Effector CD4-positive, alpha-beta T cell (primary cell): ENCODE measurements around the gene SERTAD2.

Source experiments
- DNase-seq: peaks from one replicate; pipeline ENCODE4 v3.0.0-alpha.2; 2020

SERTAD2 gene

DNA sequence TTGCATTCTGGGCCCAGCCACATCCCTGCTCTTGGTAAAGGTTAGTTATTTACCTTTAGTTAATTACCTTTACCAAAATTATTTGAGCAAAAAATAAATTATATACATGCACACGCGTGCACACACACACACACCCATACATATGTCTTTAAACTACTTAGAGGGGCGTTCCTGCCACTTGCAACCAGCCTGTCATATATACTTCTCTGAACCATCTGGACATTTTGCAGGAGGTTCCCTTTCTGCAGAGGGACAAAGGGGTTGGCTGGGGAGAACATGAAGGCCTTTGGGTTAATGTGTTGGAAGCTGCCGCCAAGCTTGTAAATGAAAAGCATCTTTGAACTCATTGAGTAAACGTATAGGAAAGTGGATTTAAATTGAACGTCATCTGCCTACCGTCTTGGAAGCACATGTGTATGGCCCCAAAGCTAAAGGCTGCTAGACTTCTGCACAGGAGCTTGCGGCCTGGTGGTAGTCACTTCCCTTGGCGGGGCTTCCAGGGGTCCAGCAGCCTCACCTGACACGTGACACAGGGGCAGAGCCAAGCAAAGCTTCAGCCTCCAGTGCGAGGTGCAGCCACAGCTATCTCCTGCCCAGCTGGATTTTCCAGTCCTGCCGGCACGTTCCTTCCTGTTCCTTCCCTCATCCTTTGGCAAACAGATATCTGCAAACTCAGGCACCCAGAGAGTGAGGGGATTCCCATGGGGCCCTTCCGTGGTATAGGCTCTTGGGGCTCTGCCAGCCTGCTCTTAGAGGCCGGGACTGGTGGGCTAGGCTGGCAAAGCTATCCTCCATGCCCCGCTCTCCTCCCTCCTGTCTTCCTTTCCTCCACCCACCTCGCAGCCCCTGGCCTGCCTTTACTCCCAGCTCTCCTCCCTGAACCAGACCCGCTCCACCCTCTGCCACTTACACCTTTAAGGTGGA is 46.1 kb downstream of the SERTAD2 start:
- DNase-seq = no peak

DNA sequence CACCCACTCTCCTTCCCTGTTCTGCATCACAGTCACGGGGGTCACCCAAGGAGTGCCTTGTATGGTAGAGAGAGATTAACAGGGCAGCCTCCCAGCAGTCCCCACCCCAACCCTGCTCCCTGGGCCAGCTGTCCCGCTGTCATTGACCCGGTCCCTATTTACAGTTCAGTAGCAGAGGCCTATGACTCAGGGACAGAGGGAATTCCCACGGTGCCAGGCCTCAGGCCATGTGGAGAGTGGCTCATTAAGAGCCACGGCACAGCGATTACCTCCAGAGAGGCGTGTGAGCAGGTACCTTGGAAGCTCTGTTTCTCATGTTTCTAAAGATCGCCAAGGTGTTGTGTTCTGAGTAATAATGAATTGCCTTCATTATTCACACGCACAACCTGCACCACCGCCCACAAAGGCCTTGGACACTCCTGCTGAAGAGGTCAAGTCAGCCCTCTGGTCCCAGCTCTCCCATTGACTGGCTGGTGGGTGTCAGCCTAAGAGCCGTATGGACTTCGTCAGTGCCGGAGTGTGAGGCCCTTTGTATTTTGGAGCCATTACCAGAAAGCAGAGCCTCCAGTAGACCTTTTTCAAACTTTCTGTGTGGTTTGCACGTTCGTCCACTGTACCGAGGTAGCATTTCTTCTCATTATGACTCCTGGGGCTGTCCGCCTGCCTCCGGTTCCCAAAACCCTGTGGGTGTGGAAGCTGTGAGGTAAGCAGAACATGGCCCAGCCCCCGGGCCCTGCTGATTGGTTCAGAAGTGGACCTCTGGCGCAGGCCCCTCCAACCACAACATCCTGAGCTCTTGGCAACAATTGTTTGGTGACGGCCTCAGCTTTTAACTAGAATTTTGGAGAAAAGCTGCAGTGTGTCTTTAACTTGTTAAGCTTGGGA is 47.0 kb downstream of the SERTAD2 start:
- DNase-seq = peak; percentile 83

DNA sequence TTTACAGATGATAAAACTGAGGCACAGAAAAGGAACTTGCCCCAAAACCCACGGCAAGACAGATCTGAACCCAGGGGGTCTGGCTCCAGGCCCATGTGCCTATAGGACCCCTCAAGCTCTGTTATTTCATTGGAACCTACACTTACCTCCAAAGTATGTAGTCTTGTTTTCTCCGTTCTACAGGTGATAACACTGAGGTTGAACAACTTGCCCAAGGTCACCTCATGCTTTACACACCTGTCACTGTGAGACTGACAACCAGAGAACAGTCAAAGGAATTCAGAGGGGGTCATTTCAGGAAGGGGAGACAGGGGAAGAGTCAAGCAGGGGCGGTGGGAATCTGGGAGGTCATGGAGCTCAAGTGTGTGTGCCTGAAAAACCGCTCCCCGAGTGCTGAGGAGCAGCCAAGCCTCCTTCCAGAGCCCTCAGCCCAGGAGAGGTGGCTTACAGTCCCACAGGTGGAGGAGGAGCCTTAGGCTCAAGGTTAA is 47.7 kb downstream of the SERTAD2 start:
- no peak for DNase-seq

DNA sequence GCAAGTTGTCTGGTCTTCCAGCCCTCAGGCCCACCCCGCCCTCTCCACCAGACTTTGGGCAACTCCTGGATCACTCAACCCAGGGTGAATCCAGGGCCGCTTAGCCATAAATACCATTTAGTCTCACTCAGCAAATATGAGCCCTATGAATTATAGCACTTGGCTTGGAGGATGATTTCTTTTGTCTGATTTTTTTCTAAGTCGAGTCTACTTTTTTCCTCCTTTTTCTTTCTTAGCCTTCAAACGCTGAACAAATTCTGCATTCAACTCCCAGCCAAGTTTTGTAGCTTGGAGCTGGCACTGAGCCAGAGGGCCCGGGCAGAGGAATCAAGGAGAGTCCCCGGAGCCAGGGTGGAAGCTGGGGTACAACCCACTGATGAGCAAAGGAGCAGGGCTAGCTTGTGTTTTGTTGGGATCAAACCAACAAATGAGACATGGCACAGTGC is 48.7 kb downstream of the SERTAD2 start:
- no peak for DNase-seq

DNA sequence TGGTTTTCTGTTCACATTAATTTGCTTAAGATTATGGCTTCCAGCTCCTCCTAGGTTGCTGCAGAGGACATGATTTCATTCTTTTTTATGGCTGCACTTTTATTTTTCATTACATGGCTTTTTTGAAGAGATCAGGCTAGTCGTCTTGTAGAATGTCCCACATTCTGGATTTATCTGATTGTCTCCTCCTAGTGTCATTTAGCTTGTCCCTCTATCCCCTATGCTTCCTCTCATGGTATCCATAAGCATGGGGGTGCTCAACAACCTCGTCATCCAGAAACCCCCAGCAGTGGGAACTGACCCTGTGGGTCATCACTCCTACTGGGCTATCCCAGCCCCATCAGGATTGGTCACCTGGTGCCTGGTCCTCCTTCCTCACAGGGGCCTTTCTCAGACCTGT is 49.6 kb downstream of the SERTAD2 start:
- no peak for DNase-seq

DNA sequence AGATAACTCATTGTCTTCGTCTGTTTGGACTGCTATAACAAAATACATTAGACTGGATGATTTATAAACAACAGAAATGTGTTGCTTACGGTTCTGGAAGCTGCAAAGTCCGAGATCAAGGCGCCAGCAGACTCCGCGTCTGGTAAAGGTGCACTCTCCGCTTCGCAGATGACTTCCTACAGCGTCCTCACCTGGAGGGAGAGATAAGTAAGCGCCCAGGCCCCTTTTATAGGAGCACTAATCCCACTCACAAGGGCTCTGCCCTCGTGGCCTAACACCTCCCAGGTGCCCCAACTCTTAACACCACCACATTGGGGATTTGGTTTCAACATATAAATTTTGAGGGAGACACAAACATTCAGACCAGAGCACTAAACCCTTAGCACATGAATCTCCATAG is 51.3 kb downstream of the SERTAD2 start:
- DNase-seq = no peak

DNA sequence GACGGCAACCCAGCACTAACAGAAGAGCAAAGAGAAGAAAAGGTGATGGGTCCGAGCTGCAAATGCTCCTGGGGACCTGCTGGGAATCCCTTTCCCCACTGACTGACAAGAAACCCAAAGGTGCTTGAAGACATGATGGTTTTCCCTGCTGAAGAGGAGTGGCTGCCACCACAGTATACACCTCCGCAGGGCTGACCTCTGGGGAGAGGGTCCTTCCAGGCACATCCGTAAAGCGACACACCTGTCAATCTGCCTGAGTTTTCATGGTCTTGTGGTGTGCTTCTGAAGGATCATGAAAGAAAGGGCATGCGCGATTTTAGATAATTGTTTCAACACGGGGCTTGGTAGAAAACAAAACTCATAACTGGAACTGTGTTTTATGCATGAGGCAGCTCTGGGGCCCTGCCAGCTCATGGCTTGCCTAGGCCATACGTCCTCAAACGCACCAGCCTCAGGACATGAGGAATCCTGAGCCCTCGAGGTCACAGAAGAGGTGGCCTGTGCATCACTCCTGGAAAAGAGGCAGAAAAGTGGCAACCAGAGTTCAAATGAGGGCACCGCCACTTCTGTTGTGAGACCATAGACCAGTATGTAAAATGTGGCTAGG is 51.8 kb downstream of the SERTAD2 start:
- no peak for DNase-seq

DNA sequence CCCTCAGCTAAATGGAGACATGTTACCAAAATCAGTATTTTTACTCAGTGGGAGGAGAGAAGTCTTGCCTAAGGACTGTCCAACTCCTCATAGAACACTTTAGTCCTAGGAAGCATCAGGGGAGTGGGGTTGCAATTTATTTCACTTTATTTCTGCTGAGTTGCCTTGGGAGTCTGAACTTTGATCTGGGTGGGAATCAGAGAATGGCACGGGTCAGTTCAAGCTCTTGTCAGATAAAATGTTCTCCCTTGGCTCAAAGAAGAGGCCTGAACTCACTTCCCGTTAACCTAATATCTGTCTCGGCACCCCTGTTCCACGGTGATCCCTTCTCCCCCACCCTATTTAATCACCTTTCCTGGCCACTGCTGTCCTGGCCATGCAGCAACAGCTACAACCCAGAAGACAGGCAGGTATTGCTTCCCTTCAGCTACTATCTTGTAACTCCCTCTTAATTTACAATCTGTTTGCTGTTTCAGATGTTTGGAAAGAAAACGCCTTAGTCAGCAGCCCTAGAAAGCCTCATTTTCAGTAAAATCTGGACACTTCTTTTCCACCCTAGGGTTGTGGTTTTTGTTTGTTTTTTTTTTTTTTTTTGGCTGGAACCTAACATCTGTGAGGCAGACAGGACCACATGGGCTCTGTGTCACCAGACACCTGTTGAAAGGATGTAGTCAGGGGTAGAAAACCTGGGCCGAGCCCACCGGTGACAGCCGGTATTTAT is 52.5 kb downstream of the SERTAD2 start:
- no peak for DNase-seq

DNA sequence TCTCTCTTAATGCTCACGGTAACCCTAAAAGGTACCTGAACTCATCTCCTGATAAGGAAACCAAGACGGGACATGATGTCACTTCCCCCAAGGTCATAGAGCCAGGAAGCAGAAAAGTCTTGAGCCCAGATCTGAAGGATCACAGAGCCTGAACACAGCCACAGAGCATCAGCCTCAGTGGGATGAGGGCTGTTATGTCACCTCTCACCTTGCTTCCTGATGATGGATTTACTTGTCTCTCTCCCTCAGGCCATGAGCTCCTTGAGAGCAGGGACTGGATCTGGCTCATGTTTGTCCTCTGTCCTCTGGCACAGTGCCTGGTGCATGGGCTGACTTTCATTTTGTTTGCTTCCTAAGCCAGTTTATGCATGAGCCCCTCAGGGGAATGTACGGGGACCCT is 54.2 kb downstream of the SERTAD2 start:
- DNase-seq = no peak

DNA sequence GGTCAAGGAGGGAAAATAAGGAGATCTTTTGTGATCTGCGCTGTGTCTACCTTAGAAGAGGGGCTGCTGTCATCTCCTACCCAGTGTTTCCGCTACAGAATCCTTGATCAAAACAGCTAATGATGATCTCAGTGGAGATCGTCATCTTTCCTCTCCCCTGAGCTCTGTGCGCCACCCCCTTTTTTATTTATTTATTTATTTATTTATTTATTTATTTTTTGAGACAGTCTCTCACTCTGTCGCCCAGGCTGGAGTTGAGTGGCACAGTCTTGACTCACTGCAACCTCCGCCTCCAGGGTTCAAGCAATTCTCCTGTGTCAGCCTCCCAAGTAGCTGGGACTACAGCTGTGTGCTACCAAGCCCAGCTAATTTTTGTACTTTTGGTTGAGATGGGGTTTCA is 55.5 kb downstream of the SERTAD2 start:
- no peak for DNase-seq

DNA sequence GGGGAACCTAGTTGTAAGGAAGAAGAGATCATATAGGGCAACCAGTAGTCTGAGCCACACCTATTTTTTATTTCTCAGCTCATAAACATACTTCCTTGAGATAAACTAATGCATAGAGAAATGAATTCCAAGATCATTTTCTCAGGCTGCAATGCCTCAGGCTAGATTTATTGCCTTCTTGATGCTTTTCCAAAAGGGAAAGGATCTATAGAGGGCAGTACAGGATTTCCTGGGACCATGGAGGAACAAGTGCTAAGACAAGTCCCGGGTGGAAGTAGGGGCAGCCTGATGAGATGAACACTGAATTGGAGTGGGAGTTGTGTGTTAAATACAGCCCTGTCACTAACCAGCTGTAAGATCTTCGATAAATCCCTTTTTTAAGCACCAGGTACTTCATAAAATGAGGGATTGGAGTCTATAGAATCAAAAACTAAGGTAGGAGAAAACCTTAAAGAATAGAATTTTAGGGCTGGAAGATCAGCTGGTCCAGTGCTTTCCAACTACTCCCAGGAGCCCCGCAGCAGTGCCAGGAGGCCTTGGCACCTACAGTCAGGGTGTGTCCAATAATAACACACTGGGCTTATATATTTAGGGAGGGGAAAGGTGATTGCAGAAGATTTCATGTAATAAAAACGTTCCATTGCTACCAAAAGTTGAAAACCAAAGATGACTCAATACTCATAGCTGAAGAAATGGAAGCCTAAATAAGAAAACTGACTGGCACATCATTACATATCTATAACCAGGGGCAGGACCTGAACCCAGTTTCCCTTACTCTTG is 58.1 kb downstream of the SERTAD2 start:
- DNase-seq = no peak

DNA sequence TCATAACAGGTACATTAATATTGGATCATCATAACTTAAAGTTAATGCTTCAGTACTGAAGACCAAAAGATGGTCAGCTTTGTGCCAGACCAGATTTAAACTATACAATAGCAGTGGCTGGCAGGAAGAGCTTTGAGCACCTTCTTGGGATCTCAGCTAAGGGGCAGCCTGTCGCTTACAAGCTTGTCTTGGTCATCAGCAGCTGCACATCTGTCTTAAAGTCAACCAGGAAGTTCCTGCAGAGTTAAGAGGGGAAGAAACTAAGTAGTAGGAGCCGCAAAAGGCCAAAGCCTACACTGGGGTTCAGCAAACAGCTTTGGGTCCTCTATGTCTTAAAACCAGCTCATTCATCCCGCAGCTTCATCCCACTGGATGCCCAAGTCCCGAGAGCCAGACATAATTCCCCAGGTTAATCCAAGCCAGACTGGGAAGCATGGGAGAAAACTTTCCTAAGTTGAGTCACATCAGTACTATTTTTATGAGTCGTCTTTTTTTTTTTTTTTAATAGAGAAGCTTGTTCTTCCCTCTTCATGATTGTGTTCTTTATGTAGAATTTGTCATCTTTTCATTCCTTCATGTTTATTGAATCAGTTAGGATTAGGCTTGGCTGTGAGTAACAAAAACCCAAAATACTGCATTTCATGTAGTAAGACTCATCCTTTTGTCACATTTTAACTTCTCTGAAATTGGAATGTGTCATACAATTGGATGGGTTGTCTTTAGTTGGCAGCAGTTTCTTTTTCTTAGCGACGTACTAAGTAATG is 59.3 kb downstream of the SERTAD2 start:
- no peak for DNase-seq

DNA sequence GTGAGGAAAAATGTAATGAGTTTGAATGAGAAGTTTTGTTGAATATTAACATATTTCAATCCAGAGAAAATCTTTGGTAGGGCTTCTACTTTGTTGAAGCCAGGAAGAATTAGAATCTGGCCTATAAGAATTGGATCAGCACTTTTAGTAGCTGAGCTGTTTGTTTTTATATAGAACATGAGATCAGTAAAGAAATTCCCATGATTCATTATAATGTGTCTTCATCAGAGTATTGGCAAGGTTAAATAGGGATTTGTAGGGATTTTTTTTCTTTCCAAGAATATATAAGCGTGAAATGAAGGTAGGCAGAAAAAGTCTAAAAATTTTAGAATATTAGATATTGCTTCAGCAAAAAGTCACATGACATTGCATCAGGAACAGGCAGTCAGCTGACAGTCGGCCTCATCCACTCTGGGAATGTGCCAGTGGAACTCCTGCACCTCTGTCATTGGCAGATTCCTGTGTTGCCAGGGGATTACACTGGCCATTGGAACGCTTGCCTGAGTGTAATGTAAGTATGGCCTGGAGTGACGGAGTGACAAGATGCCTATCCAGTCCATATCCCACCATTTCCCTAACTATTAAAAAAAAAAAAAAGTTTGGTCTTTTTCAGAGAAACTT is 60.6 kb downstream of the SERTAD2 start:
- no peak for DNase-seq

DNA sequence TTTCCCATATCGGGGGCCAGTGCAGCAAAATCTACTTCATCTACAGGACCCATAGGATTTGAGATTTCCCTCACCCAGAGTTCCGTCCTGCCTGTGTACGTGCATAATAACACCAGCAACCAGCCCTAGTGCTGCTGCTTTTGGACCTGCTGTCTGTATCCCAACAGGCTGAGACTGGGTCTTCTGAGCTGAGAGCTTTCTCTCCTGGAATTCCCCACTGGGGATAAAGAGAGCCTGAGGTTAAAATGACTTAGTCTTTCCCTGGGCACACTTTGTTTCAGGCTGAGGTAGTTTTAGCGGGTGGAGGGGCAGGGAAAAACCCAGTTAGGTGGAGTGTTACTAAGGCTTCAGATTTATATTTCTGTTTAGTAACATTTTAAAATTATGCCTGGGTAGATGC is 62.5 kb downstream of the SERTAD2 start:
- DNase-seq = no peak

DNA sequence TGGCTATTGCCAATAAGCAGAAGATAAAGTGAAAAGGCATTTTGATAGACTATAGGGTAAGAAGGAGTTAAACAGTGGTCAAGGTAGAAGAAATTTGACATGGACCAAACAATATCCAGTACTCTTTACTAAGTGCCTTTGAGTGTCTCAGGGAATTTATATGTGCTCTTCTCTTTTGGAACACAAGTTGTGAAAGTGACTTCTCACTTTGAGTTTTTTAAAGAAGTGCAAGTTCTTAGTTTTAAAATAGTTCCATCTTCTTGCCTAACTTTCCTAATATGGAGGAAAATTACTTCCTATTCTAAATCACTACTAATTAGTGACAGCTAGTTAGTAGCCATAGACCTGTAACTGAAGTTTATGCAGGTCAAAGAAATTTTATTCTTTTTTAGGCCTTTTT is 66.2 kb downstream of the SERTAD2 start:
- DNase-seq = no peak

DNA sequence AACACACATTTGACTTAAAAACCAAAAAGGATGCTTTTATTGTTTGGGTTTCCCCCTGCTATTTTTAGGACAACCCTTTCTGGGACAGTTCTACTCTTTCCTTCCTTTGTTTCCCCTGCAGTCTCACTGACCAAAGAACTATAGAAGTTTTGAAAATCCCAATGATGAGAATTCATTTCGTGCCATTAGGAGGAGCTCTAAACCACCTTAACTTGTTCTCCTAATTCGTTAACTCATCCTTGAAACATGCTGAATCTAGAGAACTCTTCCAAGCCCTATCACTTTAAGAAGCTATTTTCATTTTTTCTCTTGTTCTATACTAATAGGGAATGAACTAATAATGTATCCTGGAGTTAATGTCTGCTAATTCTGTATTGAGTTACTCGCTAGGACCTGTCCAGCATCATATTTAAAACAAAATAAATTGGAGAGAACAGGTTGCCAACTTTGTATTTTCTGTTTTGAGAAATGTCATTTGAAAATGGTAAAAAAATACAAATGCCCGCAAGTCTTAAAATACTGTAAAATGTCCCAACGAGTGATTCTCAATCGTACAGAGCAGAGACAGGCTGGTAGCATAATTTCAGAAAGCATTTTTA is 66.7 kb downstream of the SERTAD2 start:
- no peak for DNase-seq

DNA sequence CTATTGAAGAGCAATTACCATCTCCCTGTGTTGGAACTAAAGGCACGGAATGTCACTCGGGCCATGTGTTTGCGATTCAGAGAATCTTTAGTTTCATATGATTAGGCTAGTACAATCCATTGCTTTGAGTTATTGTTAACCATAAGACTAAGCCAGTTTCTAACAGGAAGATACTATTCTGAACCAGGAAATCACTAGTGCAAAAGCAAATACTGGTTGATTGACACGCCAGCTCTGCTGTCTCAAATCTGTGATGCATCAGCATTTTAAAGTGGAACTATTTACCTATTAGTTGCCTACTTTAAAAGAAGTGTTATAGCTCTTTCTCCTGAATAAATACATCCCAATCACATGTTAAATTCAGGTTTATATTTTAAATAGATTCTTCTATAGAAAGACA is 67.7 kb downstream of the SERTAD2 start:
- DNase-seq = no peak

DNA sequence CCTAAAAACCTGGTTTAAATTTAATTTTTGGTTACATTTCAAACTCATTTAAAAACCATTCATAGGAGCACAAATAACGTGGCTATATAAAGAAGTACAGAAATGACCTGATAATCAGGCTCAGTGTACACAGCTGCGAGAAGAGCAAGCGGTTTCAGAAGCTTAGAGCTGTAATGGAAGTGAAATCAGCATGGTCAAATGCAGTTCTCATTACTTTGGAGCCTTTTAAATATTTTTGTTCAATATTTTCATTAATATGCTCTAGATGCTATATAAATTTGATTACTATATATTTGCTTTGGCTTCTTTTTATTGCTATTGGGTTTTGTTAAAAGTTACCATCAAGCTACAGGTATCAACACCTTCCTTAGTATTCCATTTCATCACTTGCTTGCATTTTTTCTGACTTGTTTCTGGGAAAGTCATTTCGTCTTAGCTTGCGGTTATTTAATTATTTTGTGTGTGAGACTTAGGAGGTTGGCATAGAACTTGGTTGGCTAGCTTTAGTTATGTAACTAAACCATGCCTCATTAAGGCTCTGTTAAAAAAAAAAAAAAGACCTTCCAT is 70.9 kb downstream of the SERTAD2 start:
- no peak for DNase-seq

DNA sequence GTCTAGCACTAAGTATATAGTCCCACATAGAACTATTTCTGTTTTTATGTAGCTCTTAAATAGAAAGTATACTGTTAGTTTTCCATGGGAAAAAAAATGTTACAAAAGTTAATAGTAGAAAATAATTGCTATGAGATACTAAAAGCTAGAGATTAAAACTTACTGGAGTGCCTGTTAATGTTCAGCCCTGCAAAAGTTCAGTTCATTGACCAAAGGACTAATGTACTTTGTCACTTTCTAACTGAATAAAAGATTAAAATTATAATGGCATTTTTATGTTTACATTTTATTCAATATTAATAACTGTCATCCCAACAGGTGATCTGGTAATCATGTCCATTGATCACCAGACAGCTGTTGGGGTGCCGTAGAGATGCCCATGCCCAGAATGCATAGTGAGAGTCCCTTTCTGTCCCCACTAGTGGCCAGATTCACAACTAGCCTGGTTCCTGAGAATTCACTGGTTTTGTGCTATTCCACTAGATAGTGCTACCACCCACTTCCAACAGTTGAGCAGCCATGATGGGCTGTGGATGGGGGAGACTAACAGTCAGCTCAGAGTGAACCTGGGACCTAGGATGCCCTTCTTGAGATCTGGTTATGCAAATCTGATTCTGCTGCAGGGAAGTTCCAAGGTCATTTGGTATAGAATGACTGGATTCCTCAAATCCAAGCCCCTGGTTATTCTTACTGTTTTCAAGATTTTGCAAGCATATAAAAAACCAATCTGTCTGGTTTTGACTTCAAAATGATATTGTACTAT is 71.8 kb downstream of the SERTAD2 start:
- DNase-seq = no peak
